Neural progenitor cell (in vitro differentiated cells): ENCODE measurements around the gene LRRC10.

ENCODE experiments used
- EZH2 ChIP-seq: fragments of 200-600 bp; sonication (generic); IDR thresholded peaks from 2 replicates; pipeline ENCODE4 v1.6.1; 2017; ENCODE audit warnings: antibody characterized with exemption, mild to moderate bottlenecking, moderate library complexity
- EZH2phosphoT487 ChIP-seq: fragments of 200-600 bp; sonication (generic); IDR thresholded peaks from 2 replicates; pipeline ENCODE4 v1.6.1; 2017; ENCODE audit warnings: antibody characterized with exemption
- TF ChIP-seq, protein P1 (sequence below): fragments of 200-600 bp; sonication (generic); IDR thresholded peaks from 2 replicates; pipeline ENCODE4 v1.5.1; 2017; ENCODE audit warnings: antibody characterized with exemption, mild to moderate bottlenecking

DNA sequence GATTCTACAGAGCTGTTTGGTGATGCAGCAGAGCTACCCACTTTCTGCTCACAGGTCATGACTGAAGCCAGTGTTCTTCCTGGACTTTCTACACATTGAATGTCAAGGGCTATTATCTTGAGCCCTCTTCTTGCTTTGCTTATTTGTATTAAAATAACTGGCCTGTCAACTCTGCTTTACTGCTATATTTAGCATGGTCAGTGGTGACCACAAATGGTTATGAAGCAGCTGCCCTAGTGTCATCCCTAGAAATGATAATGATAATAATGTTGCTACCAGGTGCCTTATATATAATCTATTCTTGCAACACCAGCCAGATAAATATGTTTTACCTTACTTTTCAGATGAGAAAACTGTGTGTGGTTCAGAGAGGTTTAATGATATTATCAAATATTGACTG, 2.6 kb upstream of the LRRC10 start:
- TF ChIP-seq, protein P1, sequence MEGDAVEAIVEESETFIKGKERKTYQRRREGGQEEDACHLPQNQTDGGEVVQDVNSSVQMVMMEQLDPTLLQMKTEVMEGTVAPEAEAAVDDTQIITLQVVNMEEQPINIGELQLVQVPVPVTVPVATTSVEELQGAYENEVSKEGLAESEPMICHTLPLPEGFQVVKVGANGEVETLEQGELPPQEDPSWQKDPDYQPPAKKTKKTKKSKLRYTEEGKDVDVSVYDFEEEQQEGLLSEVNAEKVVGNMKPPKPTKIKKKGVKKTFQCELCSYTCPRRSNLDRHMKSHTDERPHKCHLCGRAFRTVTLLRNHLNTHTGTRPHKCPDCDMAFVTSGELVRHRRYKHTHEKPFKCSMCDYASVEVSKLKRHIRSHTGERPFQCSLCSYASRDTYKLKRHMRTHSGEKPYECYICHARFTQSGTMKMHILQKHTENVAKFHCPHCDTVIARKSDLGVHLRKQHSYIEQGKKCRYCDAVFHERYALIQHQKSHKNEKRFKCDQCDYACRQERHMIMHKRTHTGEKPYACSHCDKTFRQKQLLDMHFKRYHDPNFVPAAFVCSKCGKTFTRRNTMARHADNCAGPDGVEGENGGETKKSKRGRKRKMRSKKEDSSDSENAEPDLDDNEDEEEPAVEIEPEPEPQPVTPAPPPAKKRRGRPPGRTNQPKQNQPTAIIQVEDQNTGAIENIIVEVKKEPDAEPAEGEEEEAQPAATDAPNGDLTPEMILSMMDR: no peak
- TF ChIP-seq EZH2phosphoT487 (no peak), EZH2 (no peak)
